ENCODE data around the gene BCL3. TPM values are rescaled to one million over a fixed set of nuclear protein-coding genes. Genes with fewer than 3 reads are reported as not detected.

Gene BCL3
- total RNA-seq, 4 donors from 2014 or later, result 43.8 to 181 (median 69.5) TPM

DNA sequence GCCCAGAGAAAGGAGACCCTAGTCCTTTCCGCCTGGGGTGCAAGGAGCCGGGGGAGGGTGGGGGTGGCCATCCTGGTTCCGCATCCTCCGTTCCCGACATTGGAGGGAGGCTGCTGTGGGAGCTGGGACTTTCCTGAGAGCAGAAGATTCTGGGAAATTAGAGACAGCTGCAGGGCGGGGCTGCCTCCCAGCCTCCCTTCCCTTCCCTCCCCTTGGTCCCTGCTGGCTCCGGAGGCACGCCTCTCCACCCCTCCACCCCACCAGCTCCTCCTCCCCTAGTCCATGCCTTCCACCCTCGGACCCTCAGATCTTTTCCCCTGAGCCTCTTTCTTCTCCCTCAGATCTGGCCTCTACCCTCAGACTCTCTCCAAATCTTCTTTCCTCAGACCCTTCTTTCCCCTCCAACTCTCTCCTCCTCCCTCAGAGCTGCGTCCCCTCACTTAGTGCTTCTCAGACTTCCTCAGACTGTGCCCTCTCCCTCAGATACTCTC, 3.1 kb upstream of the BCL3 start:
- Histone ChIP-seq H3K4me3 (peak overlapping the region in 1 of 4 donors; percentile 25), H3K27me3 (no peaks in the 10 kb centered on the region), H3K36me3 (no peaks in the 10 kb centered on the region), H3K4me1 (peaks cover 58 to 89% (median 84%) of the 10 kb centered on the region in 4 donors), H3K27ac (peak overlapping the region; percentile 96 to 99 (median 97)), H3K9me3 (no peaks in the 10 kb centered on the region)
- TF ChIP-seq EP300 (IDR thresholded peaks at IDR 0.05; ENCODE audit: low read depth) (peak; percentile 82), POLR2AphosphoS5 (IDR thresholded peaks at IDR 0.05) (peak; percentile 50 to 56 (median 54)), POLR2A (IDR thresholded peaks at IDR 0.05) (no peak)
- 20 to 35% methylated on average over 4 to 10 of the region's 10 CpGs for WGBS, 2 donors (ENCODE audit: low coverage in 1 of 2)
- in situ Hi-C loops (cut with MboI; ENCODE audit: low pct_ligation_motif_present in 1 of 4, low pct_unique_long_range_greater_than_20kb in 1 of 4, low sequenced_read_pairs in 3 of 4), result no loop called here
- peak; percentile 82 for DNase-seq
- intact Hi-C loops (cut with DNase I; ENCODE audit: low total_unique reads), result no loop called here

DNA sequence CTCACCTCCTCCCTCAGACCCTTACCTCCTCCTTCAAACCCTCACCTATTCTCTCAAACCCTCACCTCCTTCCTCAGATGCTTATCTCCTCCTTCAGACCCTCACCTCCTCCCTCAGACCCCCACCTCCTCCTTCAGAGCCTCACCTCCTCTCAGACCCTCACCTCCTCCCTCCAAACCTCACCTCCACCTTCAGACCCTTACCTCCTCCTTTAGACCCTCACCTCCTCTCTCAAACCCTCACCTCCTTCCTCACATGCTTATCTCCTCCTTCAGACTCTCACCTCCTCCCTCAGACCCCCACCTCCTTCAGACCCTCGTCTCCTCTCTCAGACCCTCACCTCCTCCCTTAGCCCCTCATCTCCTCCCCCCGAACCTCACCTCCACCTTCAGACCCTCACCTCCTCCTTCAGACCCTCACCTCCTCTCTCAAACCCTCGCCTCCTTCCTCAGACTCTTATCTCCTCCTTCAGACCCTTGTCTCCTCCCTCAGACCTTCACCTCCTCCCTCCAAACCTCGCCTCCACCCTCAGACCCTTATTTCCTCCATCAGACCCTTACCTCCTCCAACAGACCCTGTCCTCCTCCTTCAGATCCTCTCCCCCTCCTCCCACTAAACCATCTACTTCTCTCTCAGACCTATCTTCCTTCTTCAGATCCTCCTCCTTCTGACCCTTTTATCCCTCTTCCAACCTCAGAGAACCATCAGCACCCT, 2.5 kb upstream of the BCL3 start:
- no peak for DNase-seq
- no peaks in the 10 kb centered on the region for H3K36me3 ChIP-seq
- TF ChIP-seq, protein P1, sequence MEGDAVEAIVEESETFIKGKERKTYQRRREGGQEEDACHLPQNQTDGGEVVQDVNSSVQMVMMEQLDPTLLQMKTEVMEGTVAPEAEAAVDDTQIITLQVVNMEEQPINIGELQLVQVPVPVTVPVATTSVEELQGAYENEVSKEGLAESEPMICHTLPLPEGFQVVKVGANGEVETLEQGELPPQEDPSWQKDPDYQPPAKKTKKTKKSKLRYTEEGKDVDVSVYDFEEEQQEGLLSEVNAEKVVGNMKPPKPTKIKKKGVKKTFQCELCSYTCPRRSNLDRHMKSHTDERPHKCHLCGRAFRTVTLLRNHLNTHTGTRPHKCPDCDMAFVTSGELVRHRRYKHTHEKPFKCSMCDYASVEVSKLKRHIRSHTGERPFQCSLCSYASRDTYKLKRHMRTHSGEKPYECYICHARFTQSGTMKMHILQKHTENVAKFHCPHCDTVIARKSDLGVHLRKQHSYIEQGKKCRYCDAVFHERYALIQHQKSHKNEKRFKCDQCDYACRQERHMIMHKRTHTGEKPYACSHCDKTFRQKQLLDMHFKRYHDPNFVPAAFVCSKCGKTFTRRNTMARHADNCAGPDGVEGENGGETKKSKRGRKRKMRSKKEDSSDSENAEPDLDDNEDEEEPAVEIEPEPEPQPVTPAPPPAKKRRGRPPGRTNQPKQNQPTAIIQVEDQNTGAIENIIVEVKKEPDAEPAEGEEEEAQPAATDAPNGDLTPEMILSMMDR (IDR thresholded peaks at IDR 0.05), result no peak
- TF ChIP-seq POLR2A (IDR thresholded peaks at IDR 0.05) (no peak), EP300 (IDR thresholded peaks at IDR 0.05; ENCODE audit: low read depth) (no peak), POLR2AphosphoS5 (IDR thresholded peaks at IDR 0.05) (no peak)
- in situ Hi-C loops (cut with MboI; ENCODE audit: low pct_ligation_motif_present in 1 of 4, low pct_unique_long_range_greater_than_20kb in 1 of 4, low sequenced_read_pairs in 3 of 4) (no loop called here), intact Hi-C loops (cut with DNase I; ENCODE audit: low total_unique reads) (no loop called here)
- peaks cover 57 to 89% (median 84%) of the 10 kb centered on the region in 4 donors for H3K4me1 ChIP-seq
- peak overlapping the region in 1 of 4 donors; percentile 83 for H3K4me3 ChIP-seq
- H3K9me3 ChIP-seq, result no peaks in the 10 kb centered on the region
- H3K27ac ChIP-seq, result peak overlapping the region; percentile 96 to 99 (median 97)
- H3K27me3 ChIP-seq, result no peaks in the 10 kb centered on the region
- 70 to 76% methylated on average over 4 of the region's 4 CpGs for WGBS, 2 donors (ENCODE audit: low coverage in 1 of 2)

DNA sequence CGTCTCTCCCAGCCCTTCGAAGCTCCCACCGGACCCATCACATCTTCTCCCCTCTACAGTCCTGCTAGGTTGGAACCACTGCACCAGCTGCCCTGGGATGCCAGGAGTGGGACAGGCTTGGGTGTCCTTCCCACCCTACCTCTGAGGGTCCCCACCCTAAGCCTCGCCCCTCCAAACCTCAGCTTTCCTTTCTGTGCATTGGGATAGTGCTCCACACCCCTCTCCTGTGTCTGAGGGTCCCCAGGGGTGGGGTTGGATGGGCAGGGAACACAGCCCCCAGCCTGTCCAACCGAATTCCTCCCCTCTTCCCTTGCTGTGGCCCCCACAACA, 1.9 kb upstream of the BCL3 start:
- TF ChIP-seq EP300 (IDR thresholded peaks at IDR 0.05; ENCODE audit: low read depth), result no peak
- TF ChIP-seq, protein P1 (IDR thresholded peaks at IDR 0.05), result no peak
- TF ChIP-seq POLR2A (IDR thresholded peaks at IDR 0.05), result no peak
- no peak for TF ChIP-seq POLR2AphosphoS5 (IDR thresholded peaks at IDR 0.05)
- H3K4me3 ChIP-seq, result peak overlapping the region in 1 of 4 donors; percentile 83
- peaks cover 52 to 89% (median 84%) of the 10 kb centered on the region in 4 donors for H3K4me1 ChIP-seq
- DNase-seq, result no peak
- intact Hi-C loops (cut with DNase I; ENCODE audit: low total_unique reads) (no loop called here), in situ Hi-C loops (cut with MboI; ENCODE audit: low pct_ligation_motif_present in 1 of 4, low pct_unique_long_range_greater_than_20kb in 1 of 4, low sequenced_read_pairs in 3 of 4) (no loop called here)
- H3K9me3 ChIP-seq, result no peaks in the 10 kb centered on the region
- WGBS, 2 donors (ENCODE audit: low coverage in 1 of 2), result 62 to 72% methylated on average over 3 to 5 of the region's 5 CpGs
- no peaks in the 10 kb centered on the region for H3K27me3 ChIP-seq
- H3K27ac ChIP-seq, result peak overlapping the region; percentile 96 to 99 (median 97)
- H3K36me3 ChIP-seq, result no peaks in the 10 kb centered on the region

DNA sequence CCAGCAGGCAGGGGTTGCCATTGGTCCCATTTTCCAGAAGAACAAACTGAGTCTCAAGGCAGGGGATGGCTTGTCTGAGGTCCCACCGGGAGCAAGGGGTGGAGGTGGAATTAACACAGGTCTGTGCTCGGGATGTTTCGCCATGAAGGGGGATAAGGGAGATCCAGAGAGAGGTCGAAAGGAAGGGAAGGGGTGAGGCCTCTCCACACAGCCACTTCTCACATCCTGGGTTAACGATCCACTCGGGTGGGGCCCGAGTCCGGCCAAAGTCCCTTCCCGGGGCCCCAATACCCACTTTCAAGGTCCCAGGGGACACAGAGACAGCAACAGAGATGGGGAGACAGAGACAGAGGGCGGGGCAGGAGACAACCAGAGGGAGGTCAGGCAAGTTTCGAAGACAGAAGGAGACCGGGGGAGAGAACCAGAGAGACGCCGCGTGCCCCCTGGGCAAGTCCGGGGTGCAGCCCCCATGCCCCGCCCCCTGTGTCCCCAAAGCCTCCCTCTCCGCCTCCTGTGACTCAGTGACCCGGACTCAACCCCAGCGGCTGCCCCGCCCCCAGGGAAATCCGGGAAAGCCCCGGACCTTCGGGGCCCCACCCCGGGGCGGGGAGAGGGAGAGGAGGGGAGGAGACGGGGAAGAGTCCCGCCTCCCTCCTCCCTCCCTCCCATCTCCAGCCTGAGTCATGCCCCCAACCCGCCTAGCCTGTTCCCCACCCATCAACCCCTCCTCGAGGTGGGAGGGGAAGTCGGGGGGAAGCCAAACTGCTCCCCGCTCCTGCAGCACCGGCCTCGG, 1.4 kb upstream of the BCL3 start:
- Histone ChIP-seq H3K9me3 (no peaks in the 10 kb centered on the region), H3K4me1 (peaks cover 49 to 89% (median 83%) of the 10 kb centered on the region in 4 donors), H3K36me3 (peaks cover 0 to under 1% (median 0%) of the 10 kb centered on the region in 4 donors), H3K4me3 (peak overlapping the region in 3 of 4 donors; percentile 77 to 93 (median 83)), H3K27ac (peak overlapping the region; percentile 96 to 99 (median 97)), H3K27me3 (no peaks in the 10 kb centered on the region)
- in situ Hi-C loops (cut with MboI; ENCODE audit: low pct_ligation_motif_present in 1 of 4, low pct_unique_long_range_greater_than_20kb in 1 of 4, low sequenced_read_pairs in 3 of 4), result no loop called here
- 7 to 10% methylated on average over 3 to 21 of the region's 34 CpGs for WGBS, 2 donors (ENCODE audit: low coverage in 1 of 2)
- peak; percentile 97 for DNase-seq
- intact Hi-C loops (cut with DNase I; ENCODE audit: low total_unique reads), result no loop called here
- TF ChIP-seq EP300 (IDR thresholded peaks at IDR 0.05; ENCODE audit: low read depth) (peak; percentile 89), POLR2A (IDR thresholded peaks at IDR 0.05) (no peak), POLR2AphosphoS5 (IDR thresholded peaks at IDR 0.05) (peak; percentile 89 to 92 (median 90))
- TF ChIP-seq, protein P1 (IDR thresholded peaks at IDR 0.05), result no peak

Measured in transverse colon (tissue), 4 donors.